HG02798 (cell line): ENCODE measurements around the gene ALPI.

ENCODE experiments used
- ATAC-seq: cut with Tn5 transposase; IDR thresholded peaks from one replicate; pipeline ENCODE4 v1.9.1; 2021; ENCODE audit warnings: mild to moderate bottlenecking; ENCODE audit not compliant: unreplicated experiment, poor library complexity

The ALPI gene

DNA sequence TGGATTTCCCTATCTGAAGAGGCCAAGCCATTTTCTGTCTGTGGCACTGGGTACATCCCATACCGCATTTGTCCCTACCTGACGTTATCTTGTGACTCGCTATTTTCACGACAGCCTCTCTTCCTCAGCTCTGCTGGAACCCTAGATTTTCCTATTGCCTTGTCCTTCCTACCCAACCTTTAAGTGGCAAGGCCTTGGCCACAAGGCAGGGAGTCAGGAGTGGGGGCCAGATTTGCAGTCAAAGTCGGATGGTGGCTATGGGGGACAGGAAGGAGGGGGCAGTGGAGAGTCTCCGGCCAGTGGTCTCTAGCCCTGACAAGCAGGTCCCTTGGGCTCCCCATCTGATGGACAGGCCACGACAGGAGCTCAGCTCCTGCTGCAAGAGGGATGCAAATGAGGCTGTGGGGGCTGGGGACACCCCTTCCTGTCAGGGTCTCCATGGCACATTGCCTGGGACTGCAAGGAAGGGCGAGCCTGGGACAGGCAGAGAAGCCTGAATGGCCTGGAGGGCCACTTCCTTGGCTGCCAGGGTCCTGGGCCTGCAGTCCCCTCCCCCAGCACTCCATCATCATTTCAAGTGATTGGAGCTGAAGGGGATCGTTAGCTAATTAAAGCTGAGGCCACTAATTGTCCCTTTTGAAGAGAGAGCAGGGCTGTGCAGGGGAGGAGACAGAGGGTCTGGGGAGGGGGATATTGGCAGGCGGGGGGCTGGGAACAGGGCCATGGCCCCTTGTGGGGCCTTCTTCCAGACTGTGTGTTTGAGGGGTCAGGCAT is 37.9 kb downstream of the ALPI start:
- no peak for ATAC-seq

DNA sequence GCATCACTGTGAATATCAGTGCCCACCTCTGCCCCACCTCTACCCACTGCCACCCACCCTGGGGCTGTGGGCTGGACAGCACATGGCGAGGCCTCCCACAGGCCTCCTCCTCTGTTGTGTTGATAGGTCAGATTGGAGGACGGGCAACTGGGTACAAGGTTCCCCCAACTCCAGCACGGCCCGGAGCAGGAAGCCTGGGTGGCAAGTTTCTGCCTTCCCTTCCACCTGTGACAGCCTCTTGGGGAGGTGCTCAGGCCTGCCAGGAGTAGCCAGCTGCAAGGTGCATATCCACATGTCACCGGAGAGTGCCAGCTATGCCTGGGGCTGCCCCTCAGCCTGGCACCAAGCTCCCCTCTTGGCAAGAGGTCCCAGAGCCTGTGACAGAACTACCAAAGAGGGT is 38.6 kb downstream of the ALPI start:
- ATAC-seq = no peak

DNA sequence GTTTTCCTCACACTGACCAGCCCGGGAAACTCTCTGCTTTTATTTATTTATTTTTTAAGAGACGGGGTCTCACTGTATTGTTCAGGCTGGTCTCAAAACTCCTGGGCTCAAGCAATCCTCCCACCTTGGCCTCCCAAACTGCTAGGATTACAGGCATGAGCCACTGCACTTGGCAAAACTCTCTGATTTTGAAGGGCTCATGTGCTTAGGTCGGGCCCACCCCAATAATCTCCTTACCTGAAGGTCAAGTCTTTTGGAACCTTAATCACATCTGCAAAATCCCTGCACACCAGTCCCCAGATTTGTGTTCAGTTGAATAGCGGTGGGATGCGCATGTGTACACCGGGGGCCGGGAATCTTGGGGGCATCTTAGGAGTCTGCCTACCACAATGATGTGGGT is 39.3 kb downstream of the ALPI start:
- ATAC-seq = no peak

DNA sequence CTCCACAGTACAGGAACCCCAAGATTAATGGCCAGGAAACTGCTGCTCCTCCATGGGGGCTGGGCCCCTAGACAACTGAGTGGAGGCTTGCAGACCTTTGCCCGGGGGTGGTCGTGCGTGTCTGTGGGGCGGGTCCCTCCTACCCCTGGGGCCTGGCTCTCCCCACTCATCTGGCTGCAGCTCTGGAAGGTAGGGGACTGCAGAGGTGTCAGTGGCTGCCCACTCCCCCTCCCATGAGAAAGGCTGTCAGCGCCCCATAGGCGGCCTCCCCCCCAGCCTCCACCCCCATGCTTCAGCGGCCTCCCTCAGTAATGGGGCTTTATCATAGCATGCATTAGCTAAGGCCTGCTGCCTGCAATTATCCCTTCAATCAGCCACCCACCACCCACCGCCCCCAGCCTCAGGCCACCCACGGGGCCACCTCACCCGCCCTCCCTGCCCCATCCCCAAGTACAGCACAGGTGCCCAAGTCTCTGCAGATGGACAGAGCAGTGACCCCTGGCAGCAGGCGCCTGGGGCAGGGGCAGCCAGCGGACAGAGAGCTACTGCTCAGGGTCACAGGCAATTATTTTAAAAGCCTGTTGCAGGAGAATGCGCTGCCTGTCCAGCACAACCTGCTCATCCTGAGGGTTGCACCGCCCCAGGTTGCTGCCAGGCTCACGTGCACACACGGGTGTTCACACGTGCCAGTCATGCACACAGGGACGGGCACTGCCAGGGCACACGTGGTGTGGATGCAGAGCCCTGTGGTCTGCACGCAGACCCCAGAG is 40.7 kb downstream of the ALPI start:
- no peak for ATAC-seq

DNA sequence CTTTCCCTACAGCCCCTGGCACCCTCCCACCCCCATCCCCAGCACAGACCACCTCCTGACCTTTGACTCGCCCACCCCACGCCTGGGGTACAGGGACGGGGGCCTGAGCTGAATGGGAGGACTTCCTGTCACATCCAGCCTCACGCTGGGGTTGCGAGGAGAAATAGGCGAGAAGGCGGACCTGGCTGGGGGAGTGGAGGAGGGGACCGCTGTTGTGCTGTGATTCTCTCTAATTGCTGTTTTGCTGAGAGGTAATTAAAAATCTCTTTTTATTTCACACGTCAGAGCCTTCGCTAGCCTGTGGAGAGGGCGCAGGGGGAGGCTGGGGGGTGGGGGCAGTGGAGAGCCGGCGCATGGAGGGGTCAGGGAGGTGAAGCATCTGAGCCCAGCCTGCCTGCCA is 41.4 kb downstream of the ALPI start:
- ATAC-seq = no peak

DNA sequence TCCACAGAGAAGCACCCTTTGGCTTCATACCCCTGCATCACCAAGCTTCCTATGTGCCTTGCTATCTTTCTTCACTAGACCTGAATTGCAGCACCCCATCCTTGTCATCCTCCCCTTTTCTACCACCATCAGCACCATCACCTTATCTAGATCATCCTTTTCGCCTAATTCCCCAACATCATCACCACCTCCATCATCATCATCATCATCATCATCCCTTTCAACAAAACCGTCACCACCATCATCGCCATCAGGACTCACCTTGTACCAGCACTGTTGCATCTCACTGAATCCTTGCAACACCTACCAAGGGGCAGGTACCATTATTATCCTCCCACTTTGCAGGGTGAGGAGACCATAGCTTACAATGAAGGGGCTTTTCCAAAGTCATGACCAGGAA is 42.5 kb downstream of the ALPI start:
- no peak for ATAC-seq

DNA sequence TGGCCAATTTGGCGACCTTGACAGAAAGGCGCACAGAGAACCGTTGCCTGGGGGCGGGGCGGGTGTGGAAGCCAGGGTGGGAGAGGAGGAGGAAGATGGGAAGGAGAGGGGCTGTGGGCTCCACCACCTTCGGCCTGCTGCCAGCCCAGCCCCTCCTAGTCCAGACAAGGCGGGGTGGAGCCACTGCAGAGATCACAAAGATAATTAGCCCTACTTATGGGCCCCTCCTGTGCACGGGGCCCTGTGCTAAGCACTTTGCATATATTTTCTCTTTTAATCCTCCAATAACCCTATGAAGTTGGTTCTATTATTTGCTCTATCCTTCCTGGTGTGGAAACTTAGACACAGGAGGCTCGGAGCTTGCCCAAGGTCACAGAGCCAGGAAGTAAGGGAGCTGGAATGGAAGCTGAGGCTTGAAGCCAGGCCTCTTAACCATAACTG is 45.4 kb downstream of the ALPI start:
- ATAC-seq = no peak

DNA sequence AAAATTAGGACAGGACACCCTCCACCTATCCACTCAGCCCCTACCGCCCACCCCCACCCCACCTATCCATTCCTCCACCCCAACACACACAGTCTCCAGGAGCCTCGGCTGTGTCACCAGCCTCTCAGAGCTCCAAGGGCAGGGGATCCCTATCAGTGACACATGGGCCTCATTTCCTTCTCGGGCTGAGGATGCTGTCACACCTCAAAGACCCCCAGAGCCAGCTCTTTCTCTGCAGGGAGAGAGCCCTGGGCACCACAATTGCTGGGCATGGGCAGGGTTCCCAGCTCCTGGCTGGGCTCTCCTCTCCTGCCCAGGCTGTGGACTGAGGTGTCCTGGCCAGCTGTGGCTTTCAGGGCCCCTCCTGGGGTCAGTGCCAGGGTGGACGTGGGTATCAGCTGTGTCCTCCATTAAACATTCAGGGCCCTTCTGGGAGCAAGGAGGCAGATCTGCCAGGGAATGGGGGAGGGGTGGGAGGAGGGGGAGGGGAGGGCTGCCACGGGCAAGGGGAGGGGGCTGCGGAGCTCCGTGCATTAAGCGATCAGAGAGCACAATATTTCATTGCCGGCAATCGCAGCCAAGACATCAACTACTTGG is 45.9 kb downstream of the ALPI start:
- no peak for ATAC-seq

DNA sequence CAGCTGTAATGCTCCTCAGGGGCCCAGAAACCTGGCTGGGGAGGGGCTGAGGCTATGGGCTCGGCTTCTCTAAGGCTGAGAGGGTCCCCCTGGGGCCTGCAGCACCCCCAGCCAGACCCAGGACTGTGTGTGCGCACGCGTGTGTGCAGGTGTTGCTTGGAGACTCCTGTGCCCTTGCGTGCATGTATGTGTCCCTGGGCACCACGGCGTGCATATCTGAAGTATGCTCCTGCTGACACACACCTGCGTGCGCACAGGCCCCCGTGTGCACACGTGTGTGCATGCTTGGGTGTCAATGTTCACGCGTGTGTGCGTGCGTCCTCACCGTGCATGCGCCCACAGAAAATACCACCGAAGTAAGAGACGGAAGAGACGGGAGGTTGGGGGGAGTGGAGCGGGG is 46.6 kb downstream of the ALPI start:
- no peak for ATAC-seq

DNA sequence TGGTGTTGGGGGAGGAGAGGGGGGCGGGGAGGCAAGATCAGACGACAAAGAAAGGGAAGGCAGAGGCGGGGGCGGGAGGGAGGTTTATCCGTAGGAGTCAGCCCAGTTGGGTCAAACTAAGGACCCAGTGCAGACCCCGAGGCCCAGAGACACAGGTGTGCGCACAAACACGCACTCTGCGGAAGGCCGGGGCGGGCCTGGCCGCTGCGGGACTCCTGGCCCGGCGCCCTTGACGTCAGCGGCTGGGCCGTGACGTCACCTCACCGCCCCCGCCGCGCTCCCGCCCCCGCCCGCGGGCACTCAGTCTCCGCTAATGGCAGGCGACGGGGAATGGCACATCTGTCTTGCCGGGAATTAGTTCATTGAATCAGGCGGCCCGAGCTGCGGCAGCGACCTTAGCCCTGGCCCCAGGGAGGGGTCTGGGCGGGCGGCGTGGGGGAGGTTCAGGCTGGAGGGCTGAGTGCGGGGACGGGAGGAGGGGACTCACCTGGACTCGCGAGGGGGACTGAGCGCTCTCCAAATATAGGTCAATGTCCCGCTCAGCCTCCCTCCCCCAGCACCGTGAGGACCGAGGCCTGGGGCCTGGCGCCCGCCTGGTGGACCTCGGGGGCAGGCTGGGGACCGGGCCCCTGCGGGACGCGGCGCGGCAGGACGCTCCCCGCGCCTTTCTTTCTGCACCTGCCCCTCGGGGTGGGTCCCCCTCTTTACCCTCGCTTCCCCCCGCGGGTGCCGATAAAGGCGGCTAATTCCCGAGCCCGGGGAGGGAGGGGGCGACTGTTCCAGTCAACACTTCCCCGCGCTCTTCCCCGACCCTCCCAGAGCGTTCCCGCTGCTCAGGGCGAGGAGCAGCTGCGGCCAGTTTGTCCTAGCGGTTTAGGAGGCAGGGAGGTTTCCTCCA is 47.2 kb downstream of the ALPI start:
- ATAC-seq = no peak

DNA sequence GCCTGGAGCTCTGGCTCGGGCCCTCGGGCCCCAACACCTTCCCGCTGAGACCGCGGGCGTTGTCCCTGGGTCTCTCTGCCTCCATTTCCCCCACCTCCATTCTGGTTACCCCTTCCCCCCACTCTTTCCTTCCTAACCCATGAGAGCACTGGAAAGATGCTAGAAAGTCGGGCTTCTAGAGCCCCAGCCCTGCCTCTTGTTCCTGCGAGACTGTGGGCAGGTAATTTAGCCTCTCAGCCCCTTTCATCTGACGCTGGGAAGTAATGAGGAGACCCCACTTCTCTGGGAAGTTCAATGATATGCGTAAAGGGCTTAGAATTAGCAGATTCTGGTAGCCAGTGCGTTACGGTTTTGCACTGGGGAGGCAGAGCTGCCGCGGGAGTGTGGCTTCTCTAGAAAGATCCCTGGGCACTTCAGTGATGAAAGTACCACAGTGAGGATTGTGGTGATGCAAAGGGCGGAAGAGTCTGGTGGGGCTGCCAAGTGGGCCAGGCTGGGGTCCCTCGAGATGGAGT is 47.9 kb downstream of the ALPI start:
- no peak for ATAC-seq

DNA sequence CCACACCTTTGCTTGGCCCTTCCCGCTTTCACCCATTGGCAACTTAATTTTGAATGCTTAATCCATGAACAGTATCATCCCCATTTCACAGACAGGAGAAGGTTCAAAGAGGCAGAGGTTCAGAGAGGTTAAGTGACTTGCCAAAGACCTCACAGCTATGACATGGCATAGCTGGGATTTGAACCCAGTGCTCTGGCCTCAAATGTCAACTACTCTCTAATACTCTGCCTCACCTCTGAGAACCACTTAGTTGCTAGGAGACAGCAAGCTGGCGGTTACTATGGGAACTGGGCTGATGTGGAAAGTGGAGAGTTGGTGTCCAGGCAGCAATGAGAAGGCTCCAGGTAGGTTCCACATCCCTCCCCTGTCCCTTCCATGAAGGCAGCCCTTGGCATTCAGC is 48.5 kb downstream of the ALPI start:
- no peak for ATAC-seq

DNA sequence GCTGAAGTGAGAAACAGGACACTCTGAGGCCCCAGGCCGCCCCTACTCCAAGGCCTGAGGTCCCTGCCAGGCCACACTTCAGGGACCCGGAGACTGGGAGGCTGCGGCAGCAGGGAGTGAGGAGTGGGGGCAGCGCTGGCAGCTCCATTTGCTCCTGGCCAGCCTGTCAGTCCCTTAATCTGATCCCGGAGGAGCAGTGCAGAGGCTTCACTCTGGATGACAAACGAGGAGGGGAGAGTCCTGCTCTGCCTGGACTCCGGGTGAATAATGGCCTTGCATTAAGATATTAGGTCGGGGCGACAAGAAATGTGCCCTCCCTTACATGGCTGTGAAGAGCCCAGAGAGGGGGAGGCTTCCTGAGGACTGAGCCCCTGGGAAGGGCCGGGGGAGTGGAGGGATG is 49.9 kb downstream of the ALPI start:
- no peak for ATAC-seq

DNA sequence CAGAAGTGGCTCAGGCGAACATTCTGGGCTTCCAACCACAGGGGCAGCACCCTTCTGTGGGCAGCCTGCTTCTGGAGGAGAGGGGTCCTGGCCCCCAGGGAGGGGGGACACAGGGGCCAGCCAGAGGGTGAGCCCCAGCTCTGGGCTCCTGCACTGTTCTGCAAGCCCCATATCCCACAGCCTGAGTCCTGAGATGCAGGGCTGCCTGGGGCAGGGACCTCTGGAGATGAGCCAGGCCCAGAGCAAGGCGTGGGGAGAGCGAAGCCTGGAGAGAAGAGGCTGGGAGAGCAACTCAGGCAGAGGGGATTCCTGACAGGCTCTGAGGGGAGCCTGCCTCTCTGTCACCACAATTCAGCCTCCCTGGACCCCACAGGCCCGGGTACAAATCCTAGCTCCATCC is 50.8 kb downstream of the ALPI start:
- no peak for ATAC-seq

DNA sequence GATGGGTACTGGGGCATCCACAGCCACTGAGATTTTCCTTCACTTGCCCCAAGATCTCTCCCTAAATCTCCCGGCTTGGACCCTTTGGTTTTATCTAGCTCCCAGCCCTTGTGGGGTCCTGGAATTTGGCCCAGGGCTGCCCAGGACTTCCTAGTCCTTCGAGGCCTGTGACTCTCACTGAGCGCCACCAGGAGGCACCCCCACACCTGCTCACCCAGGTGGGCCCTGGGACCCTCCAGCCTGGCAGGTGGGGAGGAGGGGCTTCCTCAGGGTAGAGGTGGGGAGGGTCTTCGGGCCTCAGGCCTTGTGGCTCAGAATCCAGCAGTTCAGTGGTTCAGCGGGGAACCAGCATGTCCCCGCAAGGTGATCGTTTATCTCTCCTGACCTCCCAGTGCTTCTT is 52.3 kb downstream of the ALPI start:
- no peak for ATAC-seq
